ENCODE measurements around the gene PRR22. TPM values are rescaled to one million over a fixed set of nuclear protein-coding genes. Genes with fewer than 3 reads are reported as not detected.
A peak's percentile ranks its signal among the peaks of the same experiment; 100 is the strongest.

The PRR22 gene
- total and polyA plus RNA-seq, 8 donors, result 1.3 to 4.5 (median 2.0) TPM

DNA sequence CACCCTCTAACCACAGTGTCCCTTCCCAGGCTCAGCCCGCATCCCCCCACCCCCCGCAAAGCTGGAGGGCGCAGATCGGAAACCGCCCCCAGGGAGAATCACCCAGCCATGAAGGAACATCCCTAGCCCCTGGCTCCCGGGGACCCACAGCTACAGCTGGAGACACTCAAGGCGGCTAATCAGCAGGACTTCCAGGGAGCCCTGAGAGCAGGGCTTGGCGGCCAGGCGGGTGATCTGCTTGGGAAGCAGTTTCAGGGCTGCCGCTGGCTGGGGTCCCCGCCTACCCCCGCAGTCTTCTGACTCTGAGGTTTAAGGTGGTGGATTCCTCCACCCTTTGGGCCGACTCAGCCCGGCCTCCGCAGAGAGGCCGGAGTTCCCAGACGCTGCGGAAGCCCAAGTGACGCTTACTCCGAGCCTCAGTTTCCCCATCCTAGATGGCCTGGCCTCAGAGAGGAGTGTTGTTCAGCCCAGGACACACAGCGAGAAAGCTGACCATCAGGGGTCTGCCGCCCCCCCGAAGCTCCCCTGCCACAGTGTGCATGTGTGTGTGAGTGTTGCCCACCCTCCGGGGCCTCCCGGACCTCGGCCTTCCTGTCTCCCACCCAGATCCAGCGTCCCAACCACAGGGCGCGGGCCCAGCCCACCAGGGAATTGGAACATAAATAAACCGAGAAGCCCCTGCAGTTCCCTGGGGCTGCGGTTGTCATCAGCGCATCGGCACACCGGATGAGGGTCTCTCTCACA lies 45.2 kb upstream of the PRR22 start:
- ATAC-seq, result no peak
- Histone ChIP-seq H3K4me1 (peaks cover 0 to 29% of the 10 kb centered on the region in 2 donors), H3K36me3 (no peaks in the 10 kb centered on the region), H3K4me3 (no peak overlapping the region), H3K27me3 (peaks cover 0 to 62% of the 10 kb centered on the region in 2 donors), H3K27ac (no peak overlapping the region), H3K9me3 (no peaks in the 10 kb centered on the region)
- DNase-seq, result no peak
- TF ChIP-seq, protein P1, sequence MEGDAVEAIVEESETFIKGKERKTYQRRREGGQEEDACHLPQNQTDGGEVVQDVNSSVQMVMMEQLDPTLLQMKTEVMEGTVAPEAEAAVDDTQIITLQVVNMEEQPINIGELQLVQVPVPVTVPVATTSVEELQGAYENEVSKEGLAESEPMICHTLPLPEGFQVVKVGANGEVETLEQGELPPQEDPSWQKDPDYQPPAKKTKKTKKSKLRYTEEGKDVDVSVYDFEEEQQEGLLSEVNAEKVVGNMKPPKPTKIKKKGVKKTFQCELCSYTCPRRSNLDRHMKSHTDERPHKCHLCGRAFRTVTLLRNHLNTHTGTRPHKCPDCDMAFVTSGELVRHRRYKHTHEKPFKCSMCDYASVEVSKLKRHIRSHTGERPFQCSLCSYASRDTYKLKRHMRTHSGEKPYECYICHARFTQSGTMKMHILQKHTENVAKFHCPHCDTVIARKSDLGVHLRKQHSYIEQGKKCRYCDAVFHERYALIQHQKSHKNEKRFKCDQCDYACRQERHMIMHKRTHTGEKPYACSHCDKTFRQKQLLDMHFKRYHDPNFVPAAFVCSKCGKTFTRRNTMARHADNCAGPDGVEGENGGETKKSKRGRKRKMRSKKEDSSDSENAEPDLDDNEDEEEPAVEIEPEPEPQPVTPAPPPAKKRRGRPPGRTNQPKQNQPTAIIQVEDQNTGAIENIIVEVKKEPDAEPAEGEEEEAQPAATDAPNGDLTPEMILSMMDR (IDR thresholded peaks at IDR 0.05), result no peak
- intact Hi-C loops (cut with DNase I), result no loop called here

DNA sequence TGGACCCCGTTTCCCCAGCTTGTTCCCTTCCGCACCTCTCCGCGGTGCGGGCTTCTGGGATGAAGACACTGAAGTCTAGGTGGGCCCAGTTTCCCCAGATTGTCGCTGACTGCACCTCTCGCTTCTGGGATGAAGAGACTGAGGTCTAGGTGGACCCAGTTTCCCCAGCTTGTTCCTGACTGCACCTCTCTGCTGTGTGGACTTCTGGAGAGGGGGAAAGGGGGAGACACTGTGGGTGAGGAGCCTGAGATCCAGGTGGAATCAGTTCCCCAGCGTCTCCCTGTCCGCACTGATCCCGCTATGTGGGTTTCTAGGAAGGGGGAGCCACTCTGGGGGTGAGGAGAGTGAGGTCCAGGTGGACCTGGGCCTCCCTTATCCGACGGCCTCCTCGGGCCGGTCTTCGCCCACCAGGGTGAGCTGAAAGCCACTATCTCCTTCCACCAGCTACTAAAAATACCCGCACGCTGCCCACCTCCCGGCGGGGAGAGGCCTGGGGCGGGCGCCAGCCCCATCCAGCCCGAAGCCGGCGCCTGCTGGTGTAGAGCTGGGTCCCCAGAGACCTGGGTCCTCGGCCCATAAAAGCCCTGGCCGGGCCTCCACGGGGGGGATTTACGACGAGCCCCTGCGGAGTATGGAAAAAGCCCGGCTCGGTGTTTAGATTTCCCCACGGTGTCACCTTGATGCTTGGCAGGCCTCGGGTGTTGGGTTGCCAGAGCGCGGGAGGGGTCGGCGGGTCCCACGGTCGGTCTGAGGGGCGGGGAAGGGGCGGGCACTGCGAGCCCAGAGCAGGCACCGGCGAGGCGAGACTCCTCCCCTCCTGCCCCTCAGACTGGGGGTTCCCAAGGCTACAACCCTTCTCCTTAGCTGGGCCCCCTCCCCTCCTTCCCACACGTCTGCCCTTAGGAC lies 44.4 kb upstream of the PRR22 start:
- intact Hi-C loops (cut with DNase I), result no loop called here
- Histone ChIP-seq H3K4me1 (peaks cover 0 to 29% of the 10 kb centered on the region in 2 donors), H3K9me3 (no peaks in the 10 kb centered on the region), H3K27ac (peak overlapping the region; percentile 72 to 78), H3K27me3 (peaks cover 0 to 58% of the 10 kb centered on the region in 2 donors), H3K4me3 (peak overlapping the region; percentile 47 to 53), H3K36me3 (no peaks in the 10 kb centered on the region)
- TF ChIP-seq, protein P1 (IDR thresholded peaks at IDR 0.05), result no peak
- no peak for ATAC-seq
- peak in 1 of 4 donors; percentile 70 for DNase-seq

DNA sequence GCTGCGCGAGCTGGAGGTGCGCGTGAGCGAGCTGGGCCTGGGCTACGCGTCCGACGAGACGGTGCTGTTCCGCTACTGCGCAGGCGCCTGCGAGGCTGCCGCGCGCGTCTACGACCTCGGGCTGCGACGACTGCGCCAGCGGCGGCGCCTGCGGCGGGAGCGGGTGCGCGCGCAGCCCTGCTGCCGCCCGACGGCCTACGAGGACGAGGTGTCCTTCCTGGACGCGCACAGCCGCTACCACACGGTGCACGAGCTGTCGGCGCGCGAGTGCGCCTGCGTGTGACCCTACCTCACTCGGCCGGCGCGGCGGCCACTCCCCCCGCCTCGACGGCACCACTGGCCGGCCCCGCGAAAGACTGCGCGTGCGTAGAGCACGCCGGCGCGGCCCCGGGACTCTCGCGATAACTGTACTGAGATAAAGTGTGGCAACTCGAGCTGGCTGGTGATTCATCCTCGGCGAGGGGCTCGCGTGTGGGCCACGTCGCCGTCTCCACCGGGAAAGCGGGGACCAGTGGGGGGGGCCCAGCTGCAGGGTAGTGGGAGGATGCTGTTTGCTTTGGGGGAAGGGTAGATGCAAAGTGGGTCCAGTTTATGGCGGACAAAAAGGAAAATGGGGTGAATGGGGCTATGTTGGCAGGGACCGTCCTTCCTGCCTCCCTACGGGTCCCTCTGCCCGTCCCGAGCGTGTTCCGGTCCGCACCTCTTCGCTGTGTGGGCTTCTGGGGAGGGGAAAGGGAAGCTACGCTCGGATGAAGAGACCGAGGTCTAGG lies 43.5 kb upstream of the PRR22 start:
- Histone ChIP-seq H3K27ac (peak overlapping the region; percentile 72 to 78), H3K27me3 (peaks cover 0 to 66% of the 10 kb centered on the region in 2 donors), H3K9me3 (no peaks in the 10 kb centered on the region), H3K4me1 (peaks cover 0 to 29% of the 10 kb centered on the region in 2 donors), H3K36me3 (no peaks in the 10 kb centered on the region), H3K4me3 (peak overlapping the region; percentile 47 to 53)
- DNase-seq (peak; percentile 91 to 97 (median 94)), ATAC-seq (peak; percentile 86)
- intact Hi-C loops (cut with DNase I), result no loop called here
- TF ChIP-seq, protein P1 (IDR thresholded peaks at IDR 0.05), result no peak

DNA sequence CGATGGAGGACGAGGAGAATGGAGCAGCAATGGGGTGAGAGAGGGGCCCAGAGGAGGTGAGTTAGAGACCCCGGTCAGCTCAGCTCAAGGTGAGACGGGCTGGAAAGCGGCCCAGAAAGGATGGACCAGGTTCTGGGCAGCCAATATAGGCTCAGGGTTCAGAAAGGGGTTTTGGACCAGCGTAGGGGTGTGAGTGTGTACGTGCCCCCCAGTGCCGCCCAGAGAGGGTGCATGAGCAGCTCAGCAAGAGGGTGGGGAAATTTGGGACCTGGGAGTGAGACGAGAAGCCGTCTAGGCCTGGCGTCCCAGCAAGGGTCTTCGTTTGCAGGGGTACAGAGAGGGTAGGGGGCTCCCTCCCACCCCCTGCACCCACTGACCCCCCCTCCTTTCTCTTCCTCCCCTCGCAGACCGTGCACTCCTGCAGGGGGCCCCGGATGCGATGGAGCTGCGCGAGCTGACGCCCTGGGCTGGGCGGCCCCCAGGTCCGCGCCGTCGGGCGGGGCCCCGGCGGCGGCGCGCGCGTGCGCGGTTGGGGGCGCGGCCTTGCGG lies 42.9 kb upstream of the PRR22 start:
- Histone ChIP-seq H3K4me1 (peaks cover 0 to 29% of the 10 kb centered on the region in 2 donors), H3K4me3 (peak overlapping the region; percentile 21 to 47), H3K27ac (peak overlapping the region in 1 of 2 donors; percentile 78), H3K27me3 (peaks cover 0 to 73% of the 10 kb centered on the region in 2 donors), H3K36me3 (no peaks in the 10 kb centered on the region), H3K9me3 (no peaks in the 10 kb centered on the region)
- intact Hi-C loops (cut with DNase I), result no loop called here
- no peak for DNase-seq
- TF ChIP-seq, protein P1 (IDR thresholded peaks at IDR 0.05), result peak in 1 of 2 donors; percentile 9
- ATAC-seq, result no peak

Data from left lung (tissue), 10 donors.